Endodermal cell (in vitro differentiated cells): ENCODE measurements around the gene CD63. TPM values are rescaled to one million over a fixed set of nuclear protein-coding genes. Genes with fewer than 3 reads are reported as not detected.

Experiments used
- DNase-seq: peaks from one replicate; pipeline ENCODE4 v3.0.0-alpha.2; 2017
- H3K27ac ChIP-seq: 2 replicates; pipeline ENCODE4 v1.5.1; 2013; ENCODE audit warnings: mild to moderate bottlenecking, low read depth, low read length, moderate library complexity
- H3K27me3 ChIP-seq: 2 replicates; pipeline ENCODE4 v1.6.1; 2013; ENCODE audit warnings: mild to moderate bottlenecking, low read length, moderate library complexity; ENCODE audit not compliant: insufficient read depth, control insufficient read depth, poor library complexity, severe bottlenecking
- H3K36me3 ChIP-seq: 2 replicates; pipeline ENCODE4 v1.7.0; 2013; ENCODE audit warnings: mild to moderate bottlenecking, low read length, moderate library complexity; ENCODE audit not compliant: control insufficient read depth, insufficient read depth
- H3K4me1 ChIP-seq: one replicate; pipeline ENCODE4 v1.7.0; 2013; ENCODE audit warnings: low read length; ENCODE audit not compliant: control insufficient read depth, insufficient read depth
- H3K4me3 ChIP-seq: 2 replicates; pipeline ENCODE4 v1.5.1; 2013; ENCODE audit warnings: mild to moderate bottlenecking, low read length, moderate library complexity
- H3K9ac ChIP-seq: 2 replicates; pipeline ENCODE4 v1.6.1; 2013; ENCODE audit warnings: mild to moderate bottlenecking, low read length, moderate library complexity; ENCODE audit not compliant: poor library complexity, severe bottlenecking; ENCODE audit errors: extremely low read depth
- H3K9me3 ChIP-seq: 2 replicates; pipeline ENCODE4 v1.6.1; 2013; ENCODE audit warnings: mild to moderate bottlenecking, low read length, moderate library complexity; ENCODE audit not compliant: control insufficient read depth
- H3K27ac Mint-ChIP-seq: 2 replicates; pipeline ENCODE4 v1.8.0; 2020; ENCODE audit warnings: mixed read lengths
- H3K27me3 Mint-ChIP-seq: 2 replicates; pipeline ENCODE4 v1.8.0; 2021; ENCODE audit warnings: mild to moderate bottlenecking, mixed read lengths; ENCODE audit not compliant: insufficient read depth
- H3K36me3 Mint-ChIP-seq: 2 replicates; pipeline ENCODE4 v1.8.0; 2020; ENCODE audit warnings: low read depth, mixed read lengths
- H3K4me1 Mint-ChIP-seq: 2 replicates; pipeline ENCODE4 v1.8.0; 2020; ENCODE audit warnings: mixed read lengths
- H3K4me3 Mint-ChIP-seq: 2 replicates; pipeline ENCODE4 v1.8.0; 2020; ENCODE audit warnings: mild to moderate bottlenecking, moderate library complexity, mixed read lengths
- H3K9me3 Mint-ChIP-seq: 2 replicates; pipeline ENCODE4 v1.8.0; 2020; ENCODE audit warnings: mild to moderate bottlenecking, mixed read lengths
- CTCF ChIP-seq: fragments of 200-600 bp; sonication (generic); conservative IDR thresholded peaks from 2 replicates; pipeline ENCODE4 v1.5.0; 2021; ENCODE audit warnings: antibody characterized with exemption, mild to moderate bottlenecking
- WGBS, 2 experiments: methylation state at CpG; one replicate each; pipeline versions ENCODE4 v1.1.5 to v1.1.7; 2013; ENCODE audit warnings: missing lambda C conversion rate in 2 of 2, mixed read lengths in 1 of 2; ENCODE audit not compliant: insufficient coverage in 1 of 2, insufficient read length in 1 of 2; 5-methylcytosine and 5-hydroxymethylcytosine counted together
- total RNA-seq, 2 donors: library from RNA; stranded (reverse); fragmentation: NEBNext Ultra II Directional in 1 of 2; extraction: Animal tissue kit (Norgen Biotek cat#: 25700) in 1 of 2; gene quantifications; 2 replicates in 1 of 2; 3 replicates in 1 of 2; pipeline ENCODE4 v1.2.1, GENCODE V29; 2021

The CD63 gene
- total RNA-seq, 2 donors from 2014 or later: 879 to 1,041 TPM

DNA sequence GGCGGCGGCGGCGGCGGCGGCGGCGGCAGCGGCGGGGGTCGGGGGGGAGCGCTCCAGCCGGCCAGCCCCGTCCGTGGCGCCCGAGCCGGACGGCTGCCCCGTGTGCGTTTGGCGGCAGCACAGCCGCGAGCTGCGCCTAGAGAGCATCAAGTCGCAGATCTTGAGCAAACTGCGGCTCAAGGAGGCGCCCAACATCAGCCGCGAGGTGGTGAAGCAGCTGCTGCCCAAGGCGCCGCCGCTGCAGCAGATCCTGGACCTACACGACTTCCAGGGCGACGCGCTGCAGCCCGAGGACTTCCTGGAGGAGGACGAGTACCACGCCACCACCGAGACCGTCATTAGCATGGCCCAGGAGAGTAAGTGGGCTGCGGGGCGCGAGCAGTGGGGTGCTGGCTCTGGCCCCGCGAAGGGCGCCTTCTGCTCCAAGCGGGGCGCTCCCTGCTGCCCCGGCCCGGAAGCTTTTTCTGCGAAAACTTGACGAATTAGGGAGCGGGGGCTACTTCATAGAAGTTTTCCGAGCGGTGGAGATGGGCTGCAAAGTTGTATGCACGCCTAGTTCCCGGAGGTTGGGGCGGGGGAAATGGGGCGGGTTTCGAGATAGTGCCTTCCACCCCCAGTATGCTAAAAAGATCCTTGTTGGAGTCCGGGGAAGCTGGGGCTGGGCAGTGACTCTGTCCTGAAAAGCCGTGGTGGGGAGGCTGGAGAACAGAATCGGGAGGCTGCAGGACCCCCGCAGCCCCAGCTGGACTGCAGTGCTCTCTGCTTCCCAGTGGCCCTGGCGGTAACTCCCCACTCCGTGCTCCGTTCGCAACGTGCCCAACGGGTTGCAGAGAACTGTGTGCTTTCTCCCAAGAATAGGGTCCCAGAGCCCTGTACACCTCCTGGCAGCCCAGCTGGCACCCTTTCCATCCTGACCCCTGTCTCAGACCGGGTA lies 14.9 kb upstream of the CD63 start:
- 0% methylated on average over 47 to 73 of the region's 73 CpGs for WGBS, 2 experiments
- Mint-ChIP-seq H3K9me3 (no peaks in the 10 kb centered on the region), H3K27me3 (no peaks in the 10 kb centered on the region), H3K4me1 (peaks cover 47% of the 10 kb centered on the region), H3K4me3 (peak overlapping the region; percentile 92), H3K27ac (peak overlapping the region; percentile 89), H3K36me3 (peaks cover 12% of the 10 kb centered on the region)
- Histone ChIP-seq H3K36me3 (peaks cover 20% of the 10 kb centered on the region), H3K9ac (peak overlapping the region; percentile 71), H3K4me3 (peak overlapping the region; percentile 96), H3K9me3 (no peaks in the 10 kb centered on the region), H3K27me3 (no peaks in the 10 kb centered on the region), H3K4me1 (peaks cover 5% of the 10 kb centered on the region), H3K27ac (peak overlapping the region; percentile 34)
- DNase-seq: peak; percentile 92
- TF ChIP-seq CTCF: peak; percentile 20

GRCh38 chr12:55742719-55743405 lies 14.1 kb upstream of the CD63 start, which contains the start of gene GDF11:
TSS of gene GDF11 (plus strand) at chr12:55743122. CDS start at chr12:55743317, 195 bp downstream.
- no peaks in the 10 kb centered on the region for H3K27me3 ChIP-seq
- Mint-ChIP-seq H3K36me3 (peaks cover 8% of the 10 kb centered on the region), H3K9me3 (no peaks in the 10 kb centered on the region), H3K4me1 (peaks cover 49% of the 10 kb centered on the region), H3K27ac (peak within 1 kb of the TSS; percentile 89), H3K4me3 (peak within 1 kb of the TSS; percentile 92), H3K27me3 (no peaks in the 10 kb centered on the region)
- H3K4me3 ChIP-seq: peak within 1 kb of the TSS; percentile 96
- peaks cover 12% of the 10 kb centered on the region for H3K36me3 ChIP-seq
- DNase-seq: peak; percentile 95
- H3K9ac ChIP-seq: peak within 1 kb of the TSS; percentile 71
- no peaks in the 10 kb centered on the region for H3K9me3 ChIP-seq
- no peak for TF ChIP-seq CTCF
- H3K4me1 ChIP-seq: peaks cover 5% of the 10 kb centered on the region
- WGBS, 2 experiments: 1 to 4% methylated on average over 3 to 26 of the region's 53 CpGs
- peak within 1 kb of the TSS; percentile 94 for H3K27ac ChIP-seq

GRCh38 chr12:55741931-55742680 lies 13.3 kb upstream of the CD63 start:
- no peak overlapping the region for H3K9ac ChIP-seq

More at GRCh38 chr12:55741931-55742680, 13.3 kb upstream of the CD63 start:
- H3K4me3 ChIP-seq: peak overlapping the region; percentile 78
- H3K4me1 ChIP-seq: peaks cover 5% of the 10 kb centered on the region
- Mint-ChIP-seq H3K27ac (peak overlapping the region; percentile 38), H3K27me3 (no peaks in the 10 kb centered on the region), H3K4me3 (peak overlapping the region; percentile 50), H3K9me3 (no peaks in the 10 kb centered on the region), H3K36me3 (peaks cover 3% of the 10 kb centered on the region), H3K4me1 (peaks cover 48% of the 10 kb centered on the region)
- peaks cover 5% of the 10 kb centered on the region for H3K36me3 ChIP-seq
- no peak for DNase-seq
- H3K9me3 ChIP-seq: no peaks in the 10 kb centered on the region
- TF ChIP-seq CTCF: no peak
- peak overlapping the region; percentile 94 for H3K27ac ChIP-seq
- WGBS, 2 experiments: 59 to 63% methylated on average over 3 of the region's 3 CpGs
- H3K27me3 ChIP-seq: no peaks in the 10 kb centered on the region
